ENCODE results near the gene PDE6G. TPM values are rescaled to one million over a fixed set of nuclear protein-coding genes. Genes with fewer than 3 reads are reported as not detected.

PDE6G gene
- total and polyA plus RNA-seq, 4 donors, result 0.25 to 1.9 (median 1.3) TPM

DNA sequence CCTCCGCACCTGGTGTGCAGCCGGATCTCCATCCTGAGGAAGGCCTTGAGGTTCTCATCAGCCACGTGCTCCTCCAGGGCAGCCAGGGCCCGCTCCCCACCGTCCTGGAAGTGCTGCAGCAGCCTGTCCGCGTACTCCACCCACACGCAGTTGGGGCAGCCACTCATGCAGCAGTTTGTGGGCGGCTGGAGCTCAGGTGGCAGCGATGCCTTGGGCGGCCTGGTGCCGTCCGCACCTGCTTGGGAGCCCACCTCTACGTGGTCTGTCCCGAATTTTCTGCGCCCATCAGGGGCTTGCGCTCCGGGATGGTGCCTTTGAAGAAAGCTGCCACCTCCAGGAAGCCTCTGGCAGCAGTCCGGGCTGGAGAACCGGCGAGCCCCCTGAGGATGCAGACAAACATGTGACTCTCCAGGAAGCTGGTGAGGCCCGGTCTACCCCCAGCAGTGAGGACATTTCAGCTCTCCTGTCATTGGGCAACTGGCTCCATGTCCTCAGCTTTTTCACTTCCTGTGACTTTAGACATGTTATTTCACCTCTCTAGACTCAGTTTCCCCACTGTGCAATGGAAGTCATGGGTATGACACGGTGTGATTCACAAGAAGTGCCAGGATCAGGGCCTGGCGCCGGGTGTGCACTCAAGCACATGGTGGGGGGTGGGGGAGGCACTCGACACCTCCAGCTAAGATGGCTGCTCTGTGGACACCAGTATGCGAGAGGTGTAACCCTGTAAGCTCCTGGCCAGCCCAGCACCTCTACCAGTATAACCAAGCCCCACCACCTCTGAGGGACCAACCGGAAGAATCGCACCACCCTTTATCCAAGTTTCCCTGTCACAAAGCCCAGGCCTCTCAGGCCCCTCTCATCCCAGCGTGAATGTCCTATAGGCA lies 9.1 kb upstream of the PDE6G start:
- Histone ChIP-seq H3K4me3 (ENCODE audit: low read depth in 1 of 3, low read length in 3 of 3) (peak overlapping the region; percentile 85 to 91 (median 89)), H3K4me1 (ENCODE audit: control insufficient read depth in 4 of 4, insufficient read depth in 4 of 4, low read length in 3 of 4) (peaks cover 11 to 25% (median 18%) of the 10 kb centered on the region in 4 donors), H3K27me3 (ENCODE audit: control insufficient read depth in 4 of 4, insufficient read depth in 4 of 4, low read length in 3 of 4) (no peaks in the 10 kb centered on the region), H3K36me3 (ENCODE audit: control insufficient read depth in 4 of 4, insufficient read depth in 3 of 4, low read depth in 1 of 4, low read length in 3 of 4) (peaks cover 0 to 10% (median 5%) of the 10 kb centered on the region in 4 donors), H3K27ac (ENCODE audit: low read depth in 1 of 2, low read length in 2 of 2) (peak overlapping the region in 1 of 2 donors; percentile 81), H3K9me3 (ENCODE audit: control insufficient read depth in 4 of 4, low read length in 3 of 4) (no peaks in the 10 kb centered on the region), H3K9ac (ENCODE audit: low read depth in 1 of 2, low read length in 2 of 2) (peak overlapping the region; percentile 2 to 95)
- WGBS, result 68% methylated on average over 30 of the region's 30 CpGs
- TF ChIP-seq FOXA2 (IDR thresholded peaks at IDR 0.05) (no peak), YY1 (IDR thresholded peaks at IDR 0.05) (peak; percentile 38)
- TF ChIP-seq, protein P1, sequence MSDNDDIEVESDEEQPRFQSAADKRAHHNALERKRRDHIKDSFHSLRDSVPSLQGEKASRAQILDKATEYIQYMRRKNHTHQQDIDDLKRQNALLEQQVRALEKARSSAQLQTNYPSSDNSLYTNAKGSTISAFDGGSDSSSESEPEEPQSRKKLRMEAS (IDR thresholded peaks at IDR 0.05), result no peak
- TF ChIP-seq, protein P2, sequence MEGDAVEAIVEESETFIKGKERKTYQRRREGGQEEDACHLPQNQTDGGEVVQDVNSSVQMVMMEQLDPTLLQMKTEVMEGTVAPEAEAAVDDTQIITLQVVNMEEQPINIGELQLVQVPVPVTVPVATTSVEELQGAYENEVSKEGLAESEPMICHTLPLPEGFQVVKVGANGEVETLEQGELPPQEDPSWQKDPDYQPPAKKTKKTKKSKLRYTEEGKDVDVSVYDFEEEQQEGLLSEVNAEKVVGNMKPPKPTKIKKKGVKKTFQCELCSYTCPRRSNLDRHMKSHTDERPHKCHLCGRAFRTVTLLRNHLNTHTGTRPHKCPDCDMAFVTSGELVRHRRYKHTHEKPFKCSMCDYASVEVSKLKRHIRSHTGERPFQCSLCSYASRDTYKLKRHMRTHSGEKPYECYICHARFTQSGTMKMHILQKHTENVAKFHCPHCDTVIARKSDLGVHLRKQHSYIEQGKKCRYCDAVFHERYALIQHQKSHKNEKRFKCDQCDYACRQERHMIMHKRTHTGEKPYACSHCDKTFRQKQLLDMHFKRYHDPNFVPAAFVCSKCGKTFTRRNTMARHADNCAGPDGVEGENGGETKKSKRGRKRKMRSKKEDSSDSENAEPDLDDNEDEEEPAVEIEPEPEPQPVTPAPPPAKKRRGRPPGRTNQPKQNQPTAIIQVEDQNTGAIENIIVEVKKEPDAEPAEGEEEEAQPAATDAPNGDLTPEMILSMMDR (IDR thresholded peaks at IDR 0.05; ENCODE audit: low read depth, low read length, missing input control), result no peak
- no peak for DNase-seq (ENCODE audit: low spot score)

DNA sequence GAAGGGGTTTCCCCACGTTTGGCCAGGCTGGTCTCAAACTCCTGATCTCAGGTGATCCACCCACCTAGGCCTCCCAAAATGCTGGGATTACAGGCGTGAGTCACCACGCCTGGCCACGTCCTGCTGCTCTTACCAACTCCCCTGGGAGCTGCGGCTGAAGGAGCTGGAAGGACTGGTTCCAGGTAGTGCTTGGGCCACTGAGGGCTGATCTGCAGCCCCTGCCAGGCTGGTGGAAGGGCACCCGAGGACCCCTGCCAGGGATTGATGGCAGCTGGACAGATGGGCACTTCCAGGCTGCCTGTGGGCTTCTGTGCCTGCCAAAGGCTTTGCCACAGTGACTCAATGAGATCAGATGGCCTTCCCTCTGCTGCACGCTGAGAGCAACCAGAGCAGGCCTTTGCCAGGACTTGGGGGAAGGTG lies 7.7 kb upstream of the PDE6G start:
- 94% methylated on average over 7 of the region's 7 CpGs for WGBS
- DNase-seq (ENCODE audit: low spot score), result no peak
- no peak overlapping the region for H3K27ac ChIP-seq (ENCODE audit: low read depth in 1 of 2, low read length in 2 of 2)

DNA sequence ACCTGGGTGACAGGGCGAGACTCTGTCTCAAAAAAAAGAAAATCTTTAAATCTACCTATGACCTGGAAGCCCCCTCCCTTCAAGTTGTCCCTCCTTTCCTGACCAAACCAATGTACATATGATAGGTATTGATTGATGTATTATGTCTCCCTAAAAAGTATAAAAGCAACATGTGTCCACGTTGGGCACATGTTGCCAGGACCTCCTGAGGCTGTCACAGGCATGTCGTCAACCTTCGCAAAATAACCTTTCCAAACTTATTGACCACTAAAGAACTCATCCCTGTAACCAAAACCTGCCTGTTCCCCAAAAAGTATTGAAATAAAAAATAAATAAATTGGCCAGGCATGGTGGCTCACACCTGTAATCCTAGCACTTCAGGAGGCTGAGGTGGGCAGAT lies 5.7 kb upstream of the PDE6G start:
- H3K27ac ChIP-seq (ENCODE audit: low read depth in 1 of 2, low read length in 2 of 2), result no peak overlapping the region
- H3K9ac ChIP-seq (ENCODE audit: low read depth in 1 of 2, low read length in 2 of 2), result no peak overlapping the region
- no peaks in the 10 kb centered on the region for H3K27me3 ChIP-seq (ENCODE audit: control insufficient read depth in 4 of 4, insufficient read depth in 4 of 4, low read length in 3 of 4)
- DNase-seq (ENCODE audit: low spot score), result no peak
- peaks cover 0 to 2% (median 1%) of the 10 kb centered on the region in 4 donors for H3K36me3 ChIP-seq (ENCODE audit: control insufficient read depth in 4 of 4, insufficient read depth in 3 of 4, low read depth in 1 of 4, low read length in 3 of 4)
- H3K4me1 ChIP-seq (ENCODE audit: control insufficient read depth in 4 of 4, insufficient read depth in 4 of 4, low read length in 3 of 4), result peaks cover 5 to 13% (median 9%) of the 10 kb centered on the region in 4 donors
- H3K9me3 ChIP-seq (ENCODE audit: control insufficient read depth in 4 of 4, low read length in 3 of 4), result no peaks in the 10 kb centered on the region
- WGBS, result 99% methylated on average over 4 of the region's 4 CpGs
- no peak overlapping the region for H3K4me3 ChIP-seq (ENCODE audit: low read depth in 1 of 3, low read length in 3 of 3)
- TF ChIP-seq, protein P3, sequence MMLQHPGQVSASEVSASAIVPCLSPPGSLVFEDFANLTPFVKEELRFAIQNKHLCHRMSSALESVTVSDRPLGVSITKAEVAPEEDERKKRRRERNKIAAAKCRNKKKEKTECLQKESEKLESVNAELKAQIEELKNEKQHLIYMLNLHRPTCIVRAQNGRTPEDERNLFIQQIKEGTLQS (IDR thresholded peaks at IDR 0.05), result no peak
- TF ChIP-seq EGR1 (IDR thresholded peaks at IDR 0.05; ENCODE audit: low read depth in 2 of 2), result no peak
- no peak for TF ChIP-seq RXRA (IDR thresholded peaks at IDR 0.05)
- no peak for TF ChIP-seq SP1 (IDR thresholded peaks at IDR 0.05)
- no peak for TF ChIP-seq RAD21 (IDR thresholded peaks at IDR 0.05)
- no peak for TF ChIP-seq HNF4G (IDR thresholded peaks at IDR 0.05)
- TF ChIP-seq, protein P4, sequence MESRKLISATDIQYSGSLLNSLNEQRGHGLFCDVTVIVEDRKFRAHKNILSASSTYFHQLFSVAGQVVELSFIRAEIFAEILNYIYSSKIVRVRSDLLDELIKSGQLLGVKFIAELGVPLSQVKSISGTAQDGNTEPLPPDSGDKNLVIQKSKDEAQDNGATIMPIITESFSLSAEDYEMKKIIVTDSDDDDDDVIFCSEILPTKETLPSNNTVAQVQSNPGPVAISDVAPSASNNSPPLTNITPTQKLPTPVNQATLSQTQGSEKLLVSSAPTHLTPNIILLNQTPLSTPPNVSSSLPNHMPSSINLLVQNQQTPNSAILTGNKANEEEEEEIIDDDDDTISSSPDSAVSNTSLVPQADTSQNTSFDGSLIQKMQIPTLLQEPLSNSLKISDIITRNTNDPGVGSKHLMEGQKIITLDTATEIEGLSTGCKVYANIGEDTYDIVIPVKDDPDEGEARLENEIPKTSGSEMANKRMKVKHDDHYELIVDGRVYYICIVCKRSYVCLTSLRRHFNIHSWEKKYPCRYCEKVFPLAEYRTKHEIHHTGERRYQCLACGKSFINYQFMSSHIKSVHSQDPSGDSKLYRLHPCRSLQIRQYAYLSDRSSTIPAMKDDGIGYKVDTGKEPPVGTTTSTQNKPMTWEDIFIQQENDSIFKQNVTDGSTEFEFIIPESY (IDR thresholded peaks at IDR 0.05), result no peak

More for the DNA sequence above, 7.7 kb upstream of the PDE6G start:
- Histone ChIP-seq H3K9me3 (ENCODE audit: control insufficient read depth in 4 of 4, low read length in 3 of 4) (no peaks in the 10 kb centered on the region), H3K27me3 (ENCODE audit: control insufficient read depth in 4 of 4, insufficient read depth in 4 of 4, low read length in 3 of 4) (no peaks in the 10 kb centered on the region), H3K4me3 (ENCODE audit: low read depth in 1 of 3, low read length in 3 of 3) (no peak overlapping the region), H3K36me3 (ENCODE audit: control insufficient read depth in 4 of 4, insufficient read depth in 3 of 4, low read depth in 1 of 4, low read length in 3 of 4) (peaks cover 0 to 2% (median 1%) of the 10 kb centered on the region in 4 donors), H3K4me1 (ENCODE audit: control insufficient read depth in 4 of 4, insufficient read depth in 4 of 4, low read length in 3 of 4) (peaks cover 11 to 25% (median 18%) of the 10 kb centered on the region in 4 donors), H3K9ac (ENCODE audit: low read depth in 1 of 2, low read length in 2 of 2) (no peak overlapping the region)
- no peak for TF ChIP-seq RAD21 (IDR thresholded peaks at IDR 0.05)
- no peak for TF ChIP-seq TAF1 (conservative IDR thresholded peaks at IDR 0.05)
- no peak for TF ChIP-seq SP1 (IDR thresholded peaks at IDR 0.05)
- TF ChIP-seq, protein P2 (IDR thresholded peaks at IDR 0.05; ENCODE audit: low read depth, low read length, missing input control), result no peak
- TF ChIP-seq JUND (IDR thresholded peaks at IDR 0.05), result no peak
- TF ChIP-seq, protein P1 (IDR thresholded peaks at IDR 0.05), result no peak
- no peak for TF ChIP-seq HNF4G (IDR thresholded peaks at IDR 0.05)
